Progenitor cell of endocrine pancreas (in vitro differentiated cells): ENCODE results near the gene ARAP1. TPM values are rescaled to one million over a fixed set of nuclear protein-coding genes. Genes with fewer than 3 reads are reported as not detected.

Experiments
- DNase-seq: peaks from one replicate; pipeline ENCODE4 v3.0.0; 2021; ENCODE audit warnings: low spot score; ENCODE audit not compliant: unreplicated experiment
- H3K27ac Mint-ChIP-seq: 2 replicates; pipeline ENCODE4 v1.8.0; 2021; ENCODE audit warnings: mild to moderate bottlenecking, moderate library complexity, mixed read lengths
- H3K27me3 Mint-ChIP-seq: 2 replicates; pipeline ENCODE4 v1.8.0; 2021; ENCODE audit warnings: mixed read lengths
- H3K36me3 Mint-ChIP-seq: 2 replicates; pipeline ENCODE4 v1.8.0; 2022; ENCODE audit warnings: mixed read lengths; ENCODE audit not compliant: insufficient read depth
- H3K4me1 Mint-ChIP-seq: 2 replicates; pipeline ENCODE4 v1.8.0; 2021; ENCODE audit warnings: low read depth, mixed read lengths
- H3K4me3 Mint-ChIP-seq: 2 replicates; pipeline ENCODE4 v1.8.0; 2021; ENCODE audit warnings: low read depth, mild to moderate bottlenecking, moderate library complexity, mixed read lengths
- H3K9me3 Mint-ChIP-seq: 2 replicates; pipeline ENCODE4 v1.8.0; 2021; ENCODE audit warnings: low read depth, mixed read lengths
- CTCF ChIP-seq: fragments of 200-600 bp; sonication (generic); IDR thresholded peaks from one replicate; pipeline ENCODE4 v1.5.0; 2021; ENCODE audit warnings: antibody characterized with exemption, mild to moderate bottlenecking; ENCODE audit not compliant: unreplicated experiment
- total RNA-seq: library from RNA; stranded (reverse); gene quantifications from 2 replicates; pipeline ENCODE4 v1.2.1, GENCODE V29; 2021

ARAP1 gene
- total RNA-seq, 1 donor from 2014 or later, result 86.7 TPM

GRCh38 chr11:72770799-72771198, 18.6 kb upstream of the ARAP1 start:
- Mint-ChIP-seq H3K36me3 (peaks cover 6% of the 10 kb centered on the region), H3K4me3 (no peak overlapping the region), H3K9me3 (no peaks in the 10 kb centered on the region), H3K27ac (no peak overlapping the region), H3K27me3 (no peaks in the 10 kb centered on the region), H3K4me1 (peaks cover 25% of the 10 kb centered on the region)
- no peak for DNase-seq
- no peak for TF ChIP-seq CTCF

GRCh38 chr11:72769680-72770079, 17.5 kb upstream of the ARAP1 start:
- no peak overlapping the region for H3K27ac Mint-ChIP-seq
- no peaks in the 10 kb centered on the region for H3K9me3 Mint-ChIP-seq
- H3K36me3 Mint-ChIP-seq, result peaks cover 6% of the 10 kb centered on the region
- DNase-seq, result no peak
- no peaks in the 10 kb centered on the region for H3K27me3 Mint-ChIP-seq
- peaks cover 23% of the 10 kb centered on the region for H3K4me1 Mint-ChIP-seq
- no peak overlapping the region for H3K4me3 Mint-ChIP-seq
- TF ChIP-seq CTCF, result no peak

- H3K9me3 Mint-ChIP-seq, result no peaks in the 10 kb centered on the region
- H3K27me3 Mint-ChIP-seq, result no peaks in the 10 kb centered on the region
- no peak for TF ChIP-seq CTCF
- no peak overlapping the region for H3K4me3 Mint-ChIP-seq
- peaks cover 21% of the 10 kb centered on the region for H3K4me1 Mint-ChIP-seq
- no peak overlapping the region for H3K27ac Mint-ChIP-seq
- DNase-seq, result no peak
- H3K36me3 Mint-ChIP-seq, result peaks cover 6% of the 10 kb centered on the region
Observed at GRCh38 chr11:72768581-72768980, 16.4 kb upstream of the ARAP1 start.

- Mint-ChIP-seq H3K27me3 (no peaks in the 10 kb centered on the region), H3K27ac (peak overlapping the region; percentile 64), H3K4me1 (peaks cover 18% of the 10 kb centered on the region), H3K9me3 (no peaks in the 10 kb centered on the region), H3K36me3 (peaks cover 2% of the 10 kb centered on the region), H3K4me3 (no peak overlapping the region)
- no peak for DNase-seq
- TF ChIP-seq CTCF, result no peak
Observed at GRCh38 chr11:72767203-72768062, 15.2 kb upstream of the ARAP1 start.

- Mint-ChIP-seq H3K9me3 (no peaks in the 10 kb centered on the region), H3K36me3 (no peaks in the 10 kb centered on the region), H3K27ac (peak overlapping the region; percentile 78), H3K4me1 (peaks cover 20% of the 10 kb centered on the region), H3K27me3 (no peaks in the 10 kb centered on the region), H3K4me3 (no peak overlapping the region)
- no peak for DNase-seq
- no peak for TF ChIP-seq CTCF
Observed at GRCh38 chr11:72766152-72766902, 14.1 kb upstream of the ARAP1 start.
